Measurements from ENCODE around the gene C10orf62. TPM values are rescaled to one million over a fixed set of nuclear protein-coding genes. Genes with fewer than 3 reads are reported as not detected.
"Not testable (repeated sequence)": the region's sequence is repeated elsewhere in the genome, so short reads cannot be mapped to it uniquely, and the experiment has no call there.

C10orf62 gene
- total and polyA plus RNA-seq, 4 donors = 0.29 to 0.54 (median 0.42) TPM; not detected in 1

- intact Hi-C loops (cut with DNase I) = no loop called here
- WGBS, 2 donors = 14 to 21% methylated on average over 4 of the region's 4 CpGs
- ATAC-seq (ENCODE audit: low FRiP score) = no peak
- Histone ChIP-seq H3K27ac (ENCODE audit: low read depth in 1 of 2, low read length in 2 of 2) (no peak overlapping the region), H3K9me3 (ENCODE audit: control insufficient read depth, low read length) (no peaks in the 10 kb centered on the region), H3K36me3 (ENCODE audit: control insufficient read depth in 1 of 2, insufficient read depth in 2 of 2, low read length in 1 of 2) (no peaks in the 10 kb centered on the region), H3K4me1 (ENCODE audit: control insufficient read depth in 1 of 2, insufficient read depth in 2 of 2, low read length in 2 of 2) (no peaks in the 10 kb centered on the region), H3K4me3 (ENCODE audit: low read length in 2 of 2) (no peak overlapping the region), H3K27me3 (ENCODE audit: control insufficient read depth in 1 of 2, insufficient read depth in 2 of 2, low read length in 1 of 2) (no peaks in the 10 kb centered on the region)
- no peak for DNase-seq
Observed at GRCh38 chr10:97627731-97628130, 38.2 kb downstream of the C10orf62 start.

- no peaks in the 10 kb centered on the region for H3K27me3 ChIP-seq (ENCODE audit: control insufficient read depth in 1 of 2, insufficient read depth in 2 of 2, low read length in 1 of 2)
- DNase-seq (no peak), ATAC-seq (ENCODE audit: low FRiP score) (no peak)
- no peaks in the 10 kb centered on the region for H3K9me3 ChIP-seq (ENCODE audit: control insufficient read depth, low read length)
- H3K36me3 ChIP-seq (ENCODE audit: control insufficient read depth in 1 of 2, insufficient read depth in 2 of 2, low read length in 1 of 2) = no peaks in the 10 kb centered on the region
- WGBS, 2 donors = 29 to 39% methylated on average over 3 of the region's 3 CpGs
- H3K4me1 ChIP-seq (ENCODE audit: control insufficient read depth in 1 of 2, insufficient read depth in 2 of 2, low read length in 2 of 2) = no peaks in the 10 kb centered on the region
- H3K4me3 ChIP-seq (ENCODE audit: low read length in 2 of 2) = no peak overlapping the region
- intact Hi-C loops (cut with DNase I) = no loop called here
- H3K27ac ChIP-seq (ENCODE audit: low read depth in 1 of 2, low read length in 2 of 2) = no peak overlapping the region
Observed at GRCh38 chr10:97628228-97628627, 38.7 kb downstream of the C10orf62 start.

GRCh38 chr10:97629289-97629688 is 39.8 kb downstream of the C10orf62 start:
- H3K9me3 ChIP-seq (ENCODE audit: control insufficient read depth, low read length) = no peaks in the 10 kb centered on the region
- intact Hi-C loops (cut with DNase I) = no loop called here
- no peaks in the 10 kb centered on the region for H3K4me1 ChIP-seq (ENCODE audit: control insufficient read depth in 1 of 2, insufficient read depth in 2 of 2, low read length in 2 of 2)
- 96 to 97% methylated on average over 5 of the region's 5 CpGs for WGBS, 2 donors
- ATAC-seq (ENCODE audit: low FRiP score) (no peak), DNase-seq (no peak)
- H3K27me3 ChIP-seq (ENCODE audit: control insufficient read depth in 1 of 2, insufficient read depth in 2 of 2, low read length in 1 of 2) = no peaks in the 10 kb centered on the region
- H3K4me3 ChIP-seq (ENCODE audit: low read length in 2 of 2) = no peak overlapping the region
- H3K27ac ChIP-seq (ENCODE audit: low read depth in 1 of 2, low read length in 2 of 2) = no peak overlapping the region
- no peaks in the 10 kb centered on the region for H3K36me3 ChIP-seq (ENCODE audit: control insufficient read depth in 1 of 2, insufficient read depth in 2 of 2, low read length in 1 of 2)

GRCh38 chr10:97631098-97631497 is 41.6 kb downstream of the C10orf62 start:
- ATAC-seq (ENCODE audit: low FRiP score) = no peak
- no peaks in the 10 kb centered on the region for H3K27me3 ChIP-seq (ENCODE audit: control insufficient read depth in 1 of 2, insufficient read depth in 2 of 2, low read length in 1 of 2)
- H3K9me3 ChIP-seq (ENCODE audit: control insufficient read depth, low read length) = no peaks in the 10 kb centered on the region
- DNase-seq = no peak
- intact Hi-C loops (cut with DNase I) = no loop called here
- H3K4me1 ChIP-seq (ENCODE audit: control insufficient read depth in 1 of 2, insufficient read depth in 2 of 2, low read length in 2 of 2) = no peaks in the 10 kb centered on the region
- no peak overlapping the region for H3K4me3 ChIP-seq (ENCODE audit: low read length in 2 of 2)
- no peaks in the 10 kb centered on the region for H3K36me3 ChIP-seq (ENCODE audit: control insufficient read depth in 1 of 2, insufficient read depth in 2 of 2, low read length in 1 of 2)
- H3K27ac ChIP-seq (ENCODE audit: low read depth in 1 of 2, low read length in 2 of 2) = no peak overlapping the region

- DNase-seq = peak; percentile 96 to 97
- Histone ChIP-seq H3K27ac (ENCODE audit: low read depth in 1 of 2, low read length in 2 of 2) (no peak within 1 kb of the TSS), H3K4me1 (ENCODE audit: control insufficient read depth in 1 of 2, insufficient read depth in 2 of 2, low read length in 2 of 2) (no peaks in the 10 kb centered on the region), H3K9me3 (ENCODE audit: control insufficient read depth, low read length) (no peaks in the 10 kb centered on the region), H3K27me3 (ENCODE audit: control insufficient read depth in 1 of 2, insufficient read depth in 2 of 2, low read length in 1 of 2) (no peaks in the 10 kb centered on the region), H3K36me3 (ENCODE audit: control insufficient read depth in 1 of 2, insufficient read depth in 2 of 2, low read length in 1 of 2) (no peaks in the 10 kb centered on the region), H3K4me3 (ENCODE audit: low read length in 2 of 2) (peak within 1 kb of the TSS; percentile 67 to 79)
- ATAC-seq (ENCODE audit: low FRiP score) = peak; percentile 99
- intact Hi-C loops (cut with DNase I) = no loop called here
- 2% methylated on average over 62 of the region's 62 CpGs for WGBS, 2 donors
Observed at GRCh38 chr10:97632949-97633884, 43.7 kb downstream of the C10orf62 start, which contains the start of gene MORN4. TSS of gene MORN4 (minus strand) at chr10:97633500. CDS start at chr10:97619653, 13,847 bp downstream.

- H3K27me3 ChIP-seq (ENCODE audit: control insufficient read depth in 1 of 2, insufficient read depth in 2 of 2, low read length in 1 of 2) = no peaks in the 10 kb centered on the region
- no peak overlapping the region for H3K27ac ChIP-seq (ENCODE audit: low read depth in 1 of 2, low read length in 2 of 2)
- intact Hi-C loops (cut with DNase I) = no loop called here
- DNase-seq (no peak), ATAC-seq (ENCODE audit: low FRiP score) (peak; percentile 13)
- H3K4me1 ChIP-seq (ENCODE audit: control insufficient read depth in 1 of 2, insufficient read depth in 2 of 2, low read length in 2 of 2) = no peaks in the 10 kb centered on the region
- no peaks in the 10 kb centered on the region for H3K9me3 ChIP-seq (ENCODE audit: control insufficient read depth, low read length)
- no peaks in the 10 kb centered on the region for H3K36me3 ChIP-seq (ENCODE audit: control insufficient read depth in 1 of 2, insufficient read depth in 2 of 2, low read length in 1 of 2)
- 81 to 86% methylated on average over 8 of the region's 8 CpGs for WGBS, 2 donors
- peak overlapping the region in 1 of 2 donors; percentile 67 for H3K4me3 ChIP-seq (ENCODE audit: low read length in 2 of 2)
Observed at GRCh38 chr10:97633921-97634320, 44.4 kb downstream of the C10orf62 start.

- no peak for ATAC-seq (ENCODE audit: low FRiP score)
- WGBS, 2 donors = 88 to 92% methylated on average over 1 of the region's 1 CpG
Observed at GRCh38 chr10:97635577-97635976, 46.1 kb downstream of the C10orf62 start.

GRCh38 chr10:97639090-97639489 is 49.6 kb downstream of the C10orf62 start:
- H3K27me3 ChIP-seq (ENCODE audit: control insufficient read depth in 1 of 2, insufficient read depth in 2 of 2, low read length in 1 of 2); H3K27ac ChIP-seq (ENCODE audit: low read depth in 1 of 2, low read length in 2 of 2); intact Hi-C loops (cut with DNase I); ATAC-seq (ENCODE audit: low FRiP score); H3K4me1 ChIP-seq (ENCODE audit: control insufficient read depth in 1 of 2, insufficient read depth in 2 of 2, low read length in 2 of 2); DNase-seq; H3K36me3 ChIP-seq (ENCODE audit: control insufficient read depth in 1 of 2, insufficient read depth in 2 of 2, low read length in 1 of 2); H3K9me3 ChIP-seq (ENCODE audit: control insufficient read depth, low read length); H3K4me3 ChIP-seq (ENCODE audit: low read length in 2 of 2): not testable (repeated sequence)
- WGBS, 2 donors = 69 to 76% methylated on average over 3 of the region's 3 CpGs

More at GRCh38 chr10:97635577-97635976, 46.1 kb downstream of the C10orf62 start:
- no peak overlapping the region for H3K27ac ChIP-seq (ENCODE audit: low read depth in 1 of 2, low read length in 2 of 2)
- no peaks in the 10 kb centered on the region for H3K36me3 ChIP-seq (ENCODE audit: control insufficient read depth in 1 of 2, insufficient read depth in 2 of 2, low read length in 1 of 2)
- DNase-seq = no peak
- intact Hi-C loops (cut with DNase I) = no loop called here
- H3K27me3 ChIP-seq (ENCODE audit: control insufficient read depth in 1 of 2, insufficient read depth in 2 of 2, low read length in 1 of 2) = no peaks in the 10 kb centered on the region
- H3K9me3 ChIP-seq (ENCODE audit: control insufficient read depth, low read length) = no peaks in the 10 kb centered on the region
- H3K4me1 ChIP-seq (ENCODE audit: control insufficient read depth in 1 of 2, insufficient read depth in 2 of 2, low read length in 2 of 2) = no peaks in the 10 kb centered on the region
- no peak overlapping the region for H3K4me3 ChIP-seq (ENCODE audit: low read length in 2 of 2)

Measured in aorta (tissue), 5 donors.